T-cell (primary cell): ENCODE measurements around the gene LINGO4. TPM values are rescaled to one million over a fixed set of nuclear protein-coding genes. Genes with fewer than 3 reads are reported as not detected.

Experiments used
- ATAC-seq, 4 experiments: fragments of 200-7000 bp in 3 of 4; fragments of 150-1000 bp in 1 of 4; cut with Tn5 transposase; replicated peaks in 1 of 4; 1 replicate in 3 of 4; 2 replicates in 1 of 4; pipeline ENCODE4 v1.10.0; 2021; ENCODE audit warnings: moderate library complexity in 3 of 4, mild to moderate bottlenecking in 2 of 4, moderate number of reproducible peaks in 1 of 4
- CTCF ChIA-PET, 2 donors: fragments of 300-600 bp; sonication (Branson Sonifier 250); formaldehyde crosslinking; loops; one replicate each; lab custom pipeline; 2022; ENCODE audit warnings: antibody characterized with exemption in 2 of 2; lab: Charles Lee
- POLR2A ChIA-PET, 2 donors: fragments of 300-600 bp; sonication (Branson Sonifier 250); formaldehyde crosslinking; loops; one replicate each; lab custom pipeline; 2022; ENCODE audit warnings: antibody characterized with exemption in 2 of 2; lab: Charles Lee
- DNase-seq, 35 experiments: peaks; one replicate each; pipeline versions ENCODE4 v3.0.0 to v3.0.0-alpha.2; 2013 to 2023
- H3K27ac ChIP-seq: one replicate; pipeline ENCODE4 v1.5.1; 2013; ENCODE audit warnings: low read length
- H3K27me3 ChIP-seq, 2 experiments: replicated peaks in 1 of 2; 1 replicate in 1 of 2; 2 replicates in 1 of 2; pipeline versions ENCODE4 v1.6.1 to v1.7.0; 2013; ENCODE audit warnings: low read length in 1 of 2, mixed read lengths in 1 of 2; ENCODE audit not compliant: control insufficient read depth in 2 of 2, insufficient read depth in 2 of 2; ENCODE audit errors: extremely low read depth in 1 of 2
- H3K36me3 ChIP-seq, 2 donors: 1 replicate in 1 of 2; 2 replicates in 1 of 2; pipeline versions ENCODE4 v1.6.1 to v1.7.0; 2013; ENCODE audit warnings: low read length in 1 of 2; ENCODE audit not compliant: control insufficient read depth in 2 of 2, insufficient read depth in 1 of 2; ENCODE audit errors: extremely low read depth in 1 of 2
- H3K4me1 ChIP-seq, 2 experiments: 1 replicate in 1 of 2; 2 replicates in 1 of 2; pipeline versions ENCODE4 v1.6.1 to v1.7.0; 2013; ENCODE audit warnings: low read length in 2 of 2, mixed read lengths in 1 of 2; ENCODE audit not compliant: insufficient read depth in 2 of 2, control insufficient read depth in 1 of 2; ENCODE audit errors: extremely low read depth in 1 of 2
- H3K4me3 ChIP-seq, 2 donors: 1 replicate in 1 of 2; 2 replicates in 1 of 2; pipeline versions ENCODE4 v1.5.1 to v1.7.0; 2013; ENCODE audit warnings: mild to moderate bottlenecking in 2 of 2, low read length in 1 of 2, moderate library complexity in 1 of 2; ENCODE audit not compliant: control insufficient read depth in 1 of 2; ENCODE audit errors: extremely low read depth in 1 of 2
- H3K9me3 ChIP-seq: 2 replicates; pipeline ENCODE4 v1.7.0; 2013
- H3K27ac Mint-ChIP-seq, 2 donors: one replicate each; pipeline ENCODE4 v1.8.0; 2020 to 2021; ENCODE audit warnings: mild to moderate bottlenecking in 2 of 2, mixed read lengths in 2 of 2
- H3K27me3 Mint-ChIP-seq, 2 donors: one replicate each; pipeline ENCODE4 v1.8.0; 2021 to 2022; ENCODE audit warnings: mixed read lengths in 2 of 2
- H3K36me3 Mint-ChIP-seq: one replicate; pipeline ENCODE4 v1.8.0; 2021; ENCODE audit warnings: mixed read lengths
- H3K4me1 Mint-ChIP-seq, 3 donors: one replicate each; pipeline ENCODE4 v1.8.0; 2020 to 2022; ENCODE audit warnings: mixed read lengths in 3 of 3, mild to moderate bottlenecking in 1 of 3
- H3K4me3 Mint-ChIP-seq, 3 donors: one replicate each; pipeline ENCODE4 v1.8.0; 2020 to 2022; ENCODE audit warnings: mild to moderate bottlenecking in 3 of 3, mixed read lengths in 3 of 3, moderate library complexity in 3 of 3
- H3K9me3 Mint-ChIP-seq, 3 donors: one replicate each; pipeline ENCODE4 v1.8.0; 2020 to 2022; ENCODE audit warnings: mixed read lengths in 3 of 3
- WGBS: methylation state at CpG from one replicate; pipeline ENCODE4 v1.1.5; 2013; ENCODE audit warnings: missing lambda C conversion rate; ENCODE audit not compliant: insufficient coverage; 5-methylcytosine and 5-hydroxymethylcytosine counted together
- total RNA-seq, 35 experiments: library from RNA in 6 of 35; stranded (reverse) in 6 of 35; fragments of 120-200 nt in 1 of 35; gene quantifications; one replicate each; pipeline versions ENCODE4 v1.2.1 to v1.2.4 and lab custom pipeline; 2013 to 2026

LINGO4 gene
- total RNA-seq, 5 donors from 2014 or later (not counting 1 experiment from before 2014, with no cell fraction given): 0.25 to 0.40 (median 0.36) TPM; not detected in 2

GRCh38 chr1:151837197-151837596 lies 32.0 kb upstream of the LINGO4 start:
- peak overlapping the region; percentile 73 for H3K27ac ChIP-seq
- H3K36me3 ChIP-seq: no peaks in the 10 kb centered on the region
- no peaks in the 10 kb centered on the region for H3K9me3 Mint-ChIP-seq
- ChIA-PET POLR2A (interaction anchor here in 1 of 2 donors (0.5 to 0.6 kb wide), 2 partner anchors 39 to 66 kb away, joined by 3 read pairs; no protein-coding TSS in a partner anchor), CTCF (interaction anchor here in 1 of 2 donors (0.6 to 1.5 kb wide), 9 partner anchors 9 to 536 kb away, joined by 3 to 8 read pairs (median 4); partner anchors contain the start of gene MRPL9)
- H3K27ac Mint-ChIP-seq: peak overlapping the region; percentile 96 to 98
- H3K9me3 ChIP-seq: no peaks in the 10 kb centered on the region
- ATAC-seq: peak; percentile 10 to 37 (median 28)
- H3K4me1 Mint-ChIP-seq: peaks cover 55 to 79% (median 67%) of the 10 kb centered on the region in 3 donors
- peak overlapping the region in 1 of 2 donors; percentile 41 for H3K4me3 ChIP-seq
- peaks cover 8 to 72% of the 10 kb centered on the region in 2 experiments for H3K4me1 ChIP-seq
- peak in 2 of 35 experiments; percentile 36 to 53 for DNase-seq
- H3K27me3 ChIP-seq: no peaks in the 10 kb centered on the region
- WGBS: 4% methylated on average over 2 of the region's 3 CpGs
- H3K36me3 Mint-ChIP-seq: no peaks in the 10 kb centered on the region
- peak overlapping the region; percentile 83 to 92 (median 84) for H3K4me3 Mint-ChIP-seq
- peaks cover 0 to 2% of the 10 kb centered on the region in 2 donors for H3K27me3 Mint-ChIP-seq

GRCh38 chr1:151835596-151835995 lies 30.4 kb upstream of the LINGO4 start:
- Histone ChIP-seq H3K4me3 (no peak overlapping the region), H3K9me3 (no peaks in the 10 kb centered on the region), H3K27ac (peak overlapping the region; percentile 38), H3K36me3 (no peaks in the 10 kb centered on the region), H3K27me3 (no peaks in the 10 kb centered on the region), H3K4me1 (peaks cover 8 to 85% of the 10 kb centered on the region in 2 experiments)
- ChIA-PET CTCF (interaction anchor here in 1 of 2 donors (0.6 to 1.5 kb wide), 6 partner anchors 73 to 750 kb away, joined by 3 to 8 read pairs (median 4); partner anchors contain the start of genes CGN and MRPL9), POLR2A (no interaction called here)
- peak overlapping the region; percentile 65 to 77 for H3K27ac Mint-ChIP-seq
- no peaks in the 10 kb centered on the region for H3K9me3 Mint-ChIP-seq
- WGBS: 87% methylated on average over 3 of the region's 7 CpGs
- peaks cover 63 to 88% (median 70%) of the 10 kb centered on the region in 3 donors for H3K4me1 Mint-ChIP-seq
- H3K27me3 Mint-ChIP-seq: peaks cover 0 to 2% of the 10 kb centered on the region in 2 donors
- DNase-seq: no peak
- H3K36me3 Mint-ChIP-seq: no peaks in the 10 kb centered on the region
- no peak overlapping the region for H3K4me3 Mint-ChIP-seq
- no peak for ATAC-seq

DNA sequence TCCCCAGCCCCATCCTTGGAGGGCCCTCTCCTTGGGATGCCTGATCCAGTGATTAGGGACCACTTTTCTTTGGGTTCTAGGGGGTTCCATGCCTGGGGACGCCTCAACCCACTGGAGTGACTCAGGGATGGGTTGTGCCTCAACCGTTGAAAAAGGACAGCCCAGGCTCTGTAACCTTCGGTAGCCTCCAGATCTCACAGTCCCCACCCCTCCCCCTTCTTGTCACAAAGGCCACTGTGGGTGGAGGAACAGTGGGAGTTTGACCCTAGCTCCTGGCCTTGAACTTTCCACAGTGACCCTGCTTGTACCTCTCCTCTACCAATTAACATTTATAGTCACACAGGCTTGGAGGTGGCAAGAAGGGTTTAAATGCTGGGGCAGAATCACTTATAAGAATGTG lies 29.0 kb upstream of the LINGO4 start:
- Mint-ChIP-seq H3K4me3 (no peak overlapping the region), H3K36me3 (no peaks in the 10 kb centered on the region), H3K4me1 (peaks cover 64 to 87% (median 70%) of the 10 kb centered on the region in 3 donors), H3K27me3 (peaks cover 0 to 2% of the 10 kb centered on the region in 2 donors), H3K9me3 (no peaks in the 10 kb centered on the region), H3K27ac (peak overlapping the region; percentile 87 to 92)
- no peak for DNase-seq
- peak overlapping the region; percentile 52 for H3K27ac ChIP-seq
- H3K4me1 ChIP-seq: peaks cover 12 to 85% of the 10 kb centered on the region in 2 experiments
- no peaks in the 10 kb centered on the region for H3K9me3 ChIP-seq
- POLR2A ChIA-PET: no interaction called here
- CTCF ChIA-PET: interaction anchor here in 1 of 2 donors (0.7 kb wide), 1 partner anchor 141 kb away, joined by 3 read pairs; no protein-coding TSS in a partner anchor
- no peak for ATAC-seq
- H3K36me3 ChIP-seq: no peaks in the 10 kb centered on the region
- H3K4me3 ChIP-seq: no peak overlapping the region
- H3K27me3 ChIP-seq: no peaks in the 10 kb centered on the region
- WGBS: 67% methylated on average over 1 of the region's 3 CpGs

DNA sequence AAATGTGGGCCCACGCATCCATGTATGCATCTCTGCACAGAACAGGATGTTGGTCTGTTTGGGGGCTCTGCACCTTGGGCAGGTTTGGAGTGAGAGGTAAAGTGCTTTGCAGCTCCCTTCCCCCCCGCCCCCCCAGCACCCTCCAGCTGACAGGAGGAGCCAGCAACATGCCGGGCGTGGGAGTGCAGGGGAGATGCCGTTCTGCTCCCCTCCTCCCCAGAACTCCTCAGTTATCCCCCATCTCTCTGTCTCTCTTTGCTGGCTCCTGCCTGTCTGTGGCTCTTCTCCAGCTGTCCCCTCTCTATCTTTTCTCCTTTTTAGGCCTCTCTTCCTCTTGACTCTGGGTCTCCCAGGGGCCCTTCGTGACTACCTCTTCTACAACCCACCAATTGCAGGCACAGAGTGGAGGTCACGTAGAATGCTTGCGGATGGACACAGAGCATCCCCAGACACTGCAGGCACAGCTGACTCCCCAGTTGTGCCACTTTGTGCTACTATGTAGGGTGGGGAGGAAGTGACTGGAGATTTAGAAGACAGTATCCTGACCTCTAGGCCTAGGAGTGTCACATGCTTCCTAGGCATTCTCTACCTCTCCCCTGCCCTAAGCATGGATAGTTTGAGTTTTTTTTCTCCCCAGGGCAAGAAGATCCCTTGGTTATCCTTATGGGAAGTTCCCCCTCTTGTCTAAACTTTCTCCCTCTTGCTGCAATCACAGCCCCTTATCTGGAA lies 28.1 kb upstream of the LINGO4 start:
- H3K27me3 ChIP-seq: no peaks in the 10 kb centered on the region
- H3K9me3 Mint-ChIP-seq: no peaks in the 10 kb centered on the region
- peak overlapping the region; percentile 52 for H3K27ac ChIP-seq
- H3K27ac Mint-ChIP-seq: peak overlapping the region; percentile 87 to 93
- ChIA-PET CTCF (interaction anchor here in 1 of 2 donors (1.1 kb wide), 1 partner anchor 239 kb away, joined by 5 read pairs; no protein-coding TSS in a partner anchor), POLR2A (interaction anchor here in 1 of 2 donors (0.5 kb wide), 1 partner anchor 405 kb away, joined by 3 read pairs; no protein-coding TSS in a partner anchor)
- no peak overlapping the region for H3K4me3 ChIP-seq
- 70% methylated on average over 3 of the region's 8 CpGs for WGBS
- DNase-seq (no peak), ATAC-seq (no peak)
- no peaks in the 10 kb centered on the region for H3K9me3 ChIP-seq
- peaks cover 0 to 2% of the 10 kb centered on the region in 2 donors for H3K27me3 Mint-ChIP-seq
- peaks cover 14 to 88% of the 10 kb centered on the region in 2 experiments for H3K4me1 ChIP-seq
- peaks cover 71 to 92% (median 75%) of the 10 kb centered on the region in 3 donors for H3K4me1 Mint-ChIP-seq
- H3K4me3 Mint-ChIP-seq: peak overlapping the region; percentile 17 to 40 (median 32)
- H3K36me3 ChIP-seq: no peaks in the 10 kb centered on the region
- no peaks in the 10 kb centered on the region for H3K36me3 Mint-ChIP-seq

DNA sequence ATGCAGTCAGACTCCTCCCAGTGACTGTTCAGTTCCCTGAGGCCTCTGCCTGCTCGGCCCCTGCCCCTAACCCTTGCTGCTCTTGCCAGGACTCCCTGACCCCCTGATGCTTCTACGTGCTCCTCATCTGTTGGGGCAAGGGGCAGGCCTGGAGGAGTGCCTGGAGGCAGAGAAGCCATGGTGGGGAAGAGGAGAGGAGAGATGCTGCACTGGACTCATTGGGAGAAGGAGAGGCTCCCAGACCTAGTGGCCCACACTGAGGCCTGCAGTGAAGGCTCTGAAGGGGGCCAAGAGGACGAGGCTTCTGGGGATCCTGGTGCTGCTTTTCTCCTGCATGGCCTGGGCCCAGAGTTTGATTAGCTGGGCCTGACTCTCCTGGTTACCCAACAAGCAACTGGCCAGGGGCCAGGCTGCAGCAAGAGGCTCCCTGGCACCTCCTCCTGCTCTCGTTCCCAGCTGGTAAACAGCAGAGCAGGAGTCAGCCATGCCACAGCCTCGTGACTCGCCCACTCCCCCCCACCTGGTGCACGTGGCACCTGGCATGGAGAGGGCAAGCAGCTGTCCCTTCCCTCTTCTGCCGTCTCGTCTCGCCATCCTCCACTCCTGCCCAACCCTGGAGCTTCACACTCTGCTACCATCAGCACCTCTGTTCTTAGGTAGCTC lies 27.2 kb upstream of the LINGO4 start:
- Histone ChIP-seq H3K9me3 (no peaks in the 10 kb centered on the region), H3K4me3 (no peak overlapping the region), H3K4me1 (peaks cover 23 to 91% of the 10 kb centered on the region in 2 experiments), H3K27me3 (no peaks in the 10 kb centered on the region), H3K27ac (peak overlapping the region; percentile 60), H3K36me3 (no peaks in the 10 kb centered on the region)
- ChIA-PET CTCF (interaction anchor here in 1 of 2 donors (1.1 kb wide), 1 partner anchor 238 kb away, joined by 5 read pairs; no protein-coding TSS in a partner anchor), POLR2A (interaction anchor here in 1 of 2 donors (0.5 kb wide), 1 partner anchor 404 kb away, joined by 3 read pairs; no protein-coding TSS in a partner anchor)
- no peaks in the 10 kb centered on the region for H3K9me3 Mint-ChIP-seq
- no peak for ATAC-seq
- H3K4me1 Mint-ChIP-seq: peaks cover 76 to 97% (median 79%) of the 10 kb centered on the region in 3 donors
- H3K36me3 Mint-ChIP-seq: no peaks in the 10 kb centered on the region
- peak overlapping the region; percentile 87 to 93 for H3K27ac Mint-ChIP-seq
- no peak for DNase-seq
- no peaks in the 10 kb centered on the region for H3K27me3 Mint-ChIP-seq
- 65% methylated on average over 6 of the region's 10 CpGs for WGBS
- peak overlapping the region in 2 of 3 donors; percentile 28 to 40 for H3K4me3 Mint-ChIP-seq

GRCh38 chr1:151831605-151832004 lies 26.4 kb upstream of the LINGO4 start, which contains the start of gene RORC:
Gene RORC, minus strand, starts transcription at chr1:151831802. Its CDS starts 38 bp downstream, at chr1:151831764.
- DNase-seq: no peak

More at GRCh38 chr1:151831605-151832004, 26.4 kb upstream of the LINGO4 start, which contains the start of gene RORC:
- Mint-ChIP-seq H3K4me3 (peak within 1 kb of the TSS; percentile 28 to 80 (median 43)), H3K4me1 (peaks cover 71 to 94% (median 76%) of the 10 kb centered on the region in 3 donors), H3K27ac (peak within 1 kb of the TSS; percentile 87 to 93), H3K9me3 (no peaks in the 10 kb centered on the region), H3K36me3 (no peaks in the 10 kb centered on the region), H3K27me3 (no peaks in the 10 kb centered on the region)
- ATAC-seq: no peak
- peaks cover 28 to 90% of the 10 kb centered on the region in 2 experiments for H3K4me1 ChIP-seq
- ChIA-PET POLR2A (no interaction called here), CTCF (no interaction called here)
- no peaks in the 10 kb centered on the region for H3K36me3 ChIP-seq
- WGBS: 89% methylated on average over 4 of the region's 5 CpGs
- no peaks in the 10 kb centered on the region for H3K9me3 ChIP-seq
- peak within 1 kb of the TSS; percentile 60 for H3K27ac ChIP-seq
- peak within 1 kb of the TSS in 1 of 2 donors; percentile 20 for H3K4me3 ChIP-seq
- H3K27me3 ChIP-seq: no peaks in the 10 kb centered on the region
